ENCODE results near the gene DIRAS1.

Gene DIRAS1

GRCh38 chr19:2729943-2730818, 9.0 kb upstream of the DIRAS1 start:
- no peak for DNase-seq
- intact Hi-C loops (cut with DNase I) = no loop called here

GRCh38 chr19:2728783-2729387, 7.7 kb upstream of the DIRAS1 start:
- peak in 1 of 10 donors; percentile 77 for DNase-seq
- intact Hi-C loops (cut with DNase I) = no loop called here

- intact Hi-C loops (cut with DNase I) = no loop called here
- DNase-seq = no peak
Observed at GRCh38 chr19:2727640-2727944, 6.4 kb upstream of the DIRAS1 start.

- intact Hi-C loops (cut with DNase I) = no loop called here
- no peak for DNase-seq
Observed at GRCh38 chr19:2726904-2727639, 5.9 kb upstream of the DIRAS1 start.

GRCh38 chr19:2726160-2726855, 5.1 kb upstream of the DIRAS1 start:
- intact Hi-C loops (cut with DNase I) = no loop called here
- peak in 1 of 10 donors; percentile 48 for DNase-seq

- intact Hi-C loops (cut with DNase I) = no loop called here
- DNase-seq = no peak
Observed at GRCh38 chr19:2724148-2724557, 3.0 kb upstream of the DIRAS1 start.

GRCh38 chr19:2723747-2724146, 2.6 kb upstream of the DIRAS1 start:
- DNase-seq = peak in 1 of 10 donors; percentile 80
- intact Hi-C loops (cut with DNase I) = no loop called here

GRCh38 chr19:2723345-2723715, 2.2 kb upstream of the DIRAS1 start:
- intact Hi-C loops (cut with DNase I) = no loop called here
- DNase-seq = peak in 1 of 10 donors; percentile 83

GRCh38 chr19:2722541-2723344, 1.6 kb upstream of the DIRAS1 start:
- DNase-seq = peak in 9 of 10 donors; percentile 53 to 95 (median 70)
- intact Hi-C loops (cut with DNase I) = no loop called here

- intact Hi-C loops (cut with DNase I) = no loop called here
- peak in 2 of 10 donors; percentile 71 to 78 for DNase-seq
Observed at GRCh38 chr19:2721570-2722540, 683 bp upstream of the DIRAS1 start.

- intact Hi-C loops (cut with DNase I) = no loop called here
Observed at GRCh38 chr19:2719920-2720776, 1.0 kb downstream of the DIRAS1 start.

GRCh38 chr19:2719232-2719735, 1.9 kb downstream of the DIRAS1 start:
- intact Hi-C loops (cut with DNase I) = no loop called here
- DNase-seq = no peak

More at GRCh38 chr19:2719920-2720776, 1.0 kb downstream of the DIRAS1 start:
- peak in 9 of 10 donors; percentile 45 to 95 (median 75) for DNase-seq

- intact Hi-C loops (cut with DNase I) = no loop called here
- DNase-seq = peak in 3 of 10 donors; percentile 53 to 85 (median 65)
Observed at GRCh38 chr19:2717638-2718541, 3.3 kb downstream of the DIRAS1 start.

- DNase-seq = peak in 2 of 10 donors; percentile 51 to 67
- intact Hi-C loops (cut with DNase I) = no loop called here
Observed at GRCh38 chr19:2716722-2717637, 4.2 kb downstream of the DIRAS1 start.

- DNase-seq = peak in 1 of 10 donors; percentile 64
- intact Hi-C loops (cut with DNase I) = no loop called here
Observed at GRCh38 chr19:2716275-2716650, 4.9 kb downstream of the DIRAS1 start.

Measured in posterior cingulate gyrus (tissue), 11 donors.